GM23248 (cell line): Measurements from ENCODE around the gene CFTR. TPM values are rescaled to one million over a fixed set of nuclear protein-coding genes. Genes with fewer than 3 reads are reported as not detected.
A peak's percentile ranks its signal among the peaks of the same experiment; 100 is the strongest.

Source experiments
- DNase-seq: peaks from one replicate; pipeline ENCODE4 v3.0.0-alpha.2; 2015
- H2AFZ ChIP-seq: fragments of 200-600 bp; sonication (generic); 2 replicates; pipeline ENCODE4 v1.6.1; 2016; ENCODE audit warnings: antibody characterized with exemption
- H3F3A ChIP-seq: fragments of 200-600 bp; sonication (generic); 2 replicates; pipeline ENCODE4 v1.6.1; 2016; ENCODE audit warnings: mild to moderate bottlenecking, antibody characterized with exemption, mixed run types; ENCODE audit not compliant: insufficient read depth
- H3K27ac ChIP-seq: fragments of 200-600 bp; sonication (generic); 2 replicates; pipeline ENCODE4 v1.5.1; 2016; ENCODE audit warnings: mild to moderate bottlenecking
- H3K27me3 ChIP-seq: fragments of 200-600 bp; sonication (generic); replicated peaks from 2 replicates; pipeline ENCODE4 v1.6.1; 2016; ENCODE audit warnings: mild to moderate bottlenecking; ENCODE audit not compliant: insufficient read depth
- H3K36me3 ChIP-seq: fragments of 200-600 bp; sonication (generic); 2 replicates; pipeline ENCODE4 v1.6.1; 2016; ENCODE audit warnings: low read depth, mild to moderate bottlenecking
- H3K4me1 ChIP-seq: fragments of 200-600 bp; sonication (generic); 2 replicates; pipeline ENCODE4 v1.6.1; 2016; ENCODE audit warnings: mild to moderate bottlenecking; ENCODE audit not compliant: insufficient read depth
- H3K4me2 ChIP-seq: fragments of 200-600 bp; sonication (generic); one replicate; pipeline ENCODE4 v1.6.1; 2016; ENCODE audit warnings: mild to moderate bottlenecking; ENCODE audit not compliant: unreplicated experiment
- H3K4me3 ChIP-seq: fragments of 200-600 bp; sonication (generic); 2 replicates; pipeline ENCODE4 v1.5.1; 2016; ENCODE audit warnings: mild to moderate bottlenecking
- H3K79me2 ChIP-seq: fragments of 200-600 bp; sonication (generic); 2 replicates; pipeline ENCODE4 v1.6.1; 2016; ENCODE audit warnings: mild to moderate bottlenecking; ENCODE audit not compliant: insufficient read depth
- H3K9ac ChIP-seq: fragments of 200-600 bp; sonication (generic); 2 replicates; pipeline ENCODE4 v1.6.1; 2016; ENCODE audit warnings: mild to moderate bottlenecking
- H3K9me2 ChIP-seq: fragments of 200-600 bp; sonication (generic); 2 replicates; pipeline ENCODE4 v1.6.1; 2016; ENCODE audit warnings: mixed run types, mild to moderate bottlenecking, moderate library complexity; ENCODE audit not compliant: insufficient read depth
- H3K9me3 ChIP-seq: fragments of 200-600 bp; sonication (generic); one replicate; pipeline ENCODE4 v1.6.1; 2017; ENCODE audit warnings: low read depth
- H4K20me1 ChIP-seq: fragments of 200-600 bp; sonication (generic); 2 replicates; pipeline ENCODE4 v1.6.0; 2016; ENCODE audit not compliant: insufficient read depth
- EZH2 ChIP-seq: fragments of 200-600 bp; sonication (generic); IDR thresholded peaks from 2 replicates; pipeline ENCODE4 v1.6.1; 2018; ENCODE audit warnings: antibody characterized with exemption, mild to moderate bottlenecking; ENCODE audit not compliant: insufficient read depth, poor library complexity, severe bottlenecking
- EZH2phosphoT487 ChIP-seq: fragments of 200-600 bp; sonication (generic); IDR thresholded peaks from 2 replicates; pipeline ENCODE4 v1.6.1; 2018; ENCODE audit warnings: antibody characterized with exemption, moderate library complexity, mild to moderate bottlenecking, low read depth; ENCODE audit not compliant: insufficient read depth
- WGBS, 2 experiments: methylation state at CpG; one replicate each; pipeline ENCODE4 v1.1.6; 2015 to 2017; ENCODE audit warnings: low lambda C conversion rate in 2 of 2, low coverage in 1 of 2; ENCODE audit errors: missing lambda C conversion rate in 2 of 2; 5-methylcytosine and 5-hydroxymethylcytosine counted together
- in situ Hi-C: fragments of 300-500 bp; cut with MboI; formaldehyde crosslinking; loops from 2 replicates; pipeline ENCODE4 v1.15.0; 2020
- polyA plus RNA-seq: library from polyadenylated mRNA; unstranded; fragments of >200 nt; fragmentation: Nextera tagmentation; extraction: Ambion mirVana; gene quantifications from 2 replicates; pipeline ENCODE4 v1.2.1, GENCODE V29; 2016
- total RNA-seq: library from RNA; depleted of rRNA; stranded (reverse); fragments of >200 nt; shearing (Covaris generic); gene quantifications from 2 replicates; pipeline ENCODE4 v1.2.3, GENCODE V29; 2014

The CFTR gene
- total and polyA plus RNA-seq, 2 experiments from 2014 or later: not detected

DNA sequence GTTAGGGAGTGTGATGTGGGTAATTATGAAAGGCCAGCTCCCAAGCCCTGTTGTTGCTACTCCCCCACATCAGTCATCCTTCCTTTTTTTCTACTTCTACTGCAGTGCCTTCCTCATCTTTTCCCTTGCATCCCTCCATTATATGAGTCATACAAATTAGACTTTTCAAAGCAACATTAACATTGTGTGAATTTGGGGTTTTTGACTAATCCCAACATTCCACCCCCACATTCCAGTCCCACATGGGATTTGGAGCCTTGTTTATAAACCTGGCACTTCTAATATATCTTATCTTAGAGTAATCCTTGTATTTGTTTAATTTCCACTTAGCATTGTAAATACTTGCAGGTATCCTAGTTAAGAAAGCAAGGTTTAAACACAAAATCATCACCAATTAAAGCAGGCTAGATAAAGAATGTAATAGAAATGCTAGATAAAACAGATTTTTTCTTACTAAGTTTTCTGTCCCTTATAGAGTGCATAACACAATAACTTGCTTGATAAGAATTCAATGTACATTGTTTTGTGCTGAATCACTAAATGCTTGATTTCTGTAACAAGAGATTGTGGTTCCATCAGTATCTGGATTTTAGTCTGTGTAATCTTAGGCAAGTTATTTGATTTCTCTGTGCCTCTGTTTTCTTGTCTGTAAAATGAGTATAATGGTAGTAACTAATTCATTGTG, 165.8 kb downstream of the CFTR start:
- H3K79me2 ChIP-seq: no peaks in the 10 kb centered on the region
- in situ Hi-C loops: no loop called here
- DNase-seq: peak; percentile 2
- no peaks in the 10 kb centered on the region for H3K36me3 ChIP-seq
- H3K9me3 ChIP-seq: no peaks in the 10 kb centered on the region
- no peak overlapping the region for H3K27ac ChIP-seq
- H3K9ac ChIP-seq: no peak overlapping the region
- H3K27me3 ChIP-seq: no peaks in the 10 kb centered on the region
- H3K4me1 ChIP-seq: no peaks in the 10 kb centered on the region
- no peaks in the 10 kb centered on the region for H3K9me2 ChIP-seq
- no peak overlapping the region for H2AFZ ChIP-seq
- no peak overlapping the region for H3K4me3 ChIP-seq
- H3F3A ChIP-seq: no peaks in the 10 kb centered on the region
- H3K4me2 ChIP-seq: no peak overlapping the region
- no peaks in the 10 kb centered on the region for H4K20me1 ChIP-seq
- TF ChIP-seq EZH2phosphoT487 (no peak), EZH2 (no peak)

- H2AFZ ChIP-seq: no peak overlapping the region
- no peak overlapping the region for H3K4me3 ChIP-seq
- no peaks in the 10 kb centered on the region for H3K9me2 ChIP-seq
- H3K4me1 ChIP-seq: no peaks in the 10 kb centered on the region
- in situ Hi-C loops: no loop called here
- TF ChIP-seq EZH2phosphoT487 (no peak), EZH2 (no peak)
- 53 to 60% methylated on average over 5 of the region's 5 CpGs for WGBS, 2 experiments
- no peak overlapping the region for H3K9ac ChIP-seq
- H3K27me3 ChIP-seq: no peaks in the 10 kb centered on the region
- H3K4me2 ChIP-seq: no peak overlapping the region
- no peaks in the 10 kb centered on the region for H3K79me2 ChIP-seq
- no peaks in the 10 kb centered on the region for H3K9me3 ChIP-seq
- H3F3A ChIP-seq: no peaks in the 10 kb centered on the region
- H4K20me1 ChIP-seq: no peaks in the 10 kb centered on the region
- DNase-seq: no peak
- H3K27ac ChIP-seq: no peak overlapping the region
- H3K36me3 ChIP-seq: no peaks in the 10 kb centered on the region
Measured at GRCh38 chr7:117648203-117648866, 168.5 kb downstream of the CFTR start.

GRCh38 chr7:117652943-117653680, 173.3 kb downstream of the CFTR start:
- no peak overlapping the region for H3K4me2 ChIP-seq
- no peaks in the 10 kb centered on the region for H3K9me2 ChIP-seq
- H4K20me1 ChIP-seq: no peaks in the 10 kb centered on the region
- no peak overlapping the region for H3K27ac ChIP-seq
- WGBS, 2 experiments: 13 to 26% methylated on average over 4 of the region's 4 CpGs
- no peak overlapping the region for H3K4me3 ChIP-seq
- no peaks in the 10 kb centered on the region for H3K9me3 ChIP-seq
- no peaks in the 10 kb centered on the region for H3K36me3 ChIP-seq
- H3K27me3 ChIP-seq: no peaks in the 10 kb centered on the region
- in situ Hi-C loops: no loop called here
- no peaks in the 10 kb centered on the region for H3F3A ChIP-seq
- H2AFZ ChIP-seq: no peak overlapping the region
- TF ChIP-seq EZH2phosphoT487: no peak
- TF ChIP-seq EZH2: no peak
- no peak for DNase-seq
- no peak overlapping the region for H3K9ac ChIP-seq
- no peaks in the 10 kb centered on the region for H3K79me2 ChIP-seq
- no peaks in the 10 kb centered on the region for H3K4me1 ChIP-seq

DNA sequence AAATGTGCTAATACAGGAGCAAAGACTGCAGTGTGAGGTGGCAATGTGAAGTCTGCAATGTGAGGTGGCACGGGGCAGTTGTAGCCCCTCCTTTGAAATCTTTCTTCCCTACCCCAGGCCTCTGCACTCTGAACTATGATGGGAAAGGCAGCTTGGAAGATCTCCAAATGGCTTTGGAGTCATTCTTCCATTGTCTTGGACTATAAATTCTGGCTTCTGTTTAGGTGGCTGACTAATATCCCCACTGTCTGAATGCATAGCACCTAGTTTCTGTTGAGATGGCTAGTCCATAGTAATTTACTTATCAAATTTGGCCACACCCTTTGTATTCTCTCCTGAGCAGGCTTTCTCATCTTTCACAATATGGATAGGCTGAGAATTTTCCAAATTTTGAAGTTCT, 175.0 kb downstream of the CFTR start:
- H3K36me3 ChIP-seq: no peaks in the 10 kb centered on the region
- DNase-seq: no peak
- 27 to 32% methylated on average over 1 of the region's 1 CpG for WGBS, 2 experiments

More for the DNA sequence above, 175.0 kb downstream of the CFTR start:
- no peaks in the 10 kb centered on the region for H3K4me1 ChIP-seq
- no peaks in the 10 kb centered on the region for H4K20me1 ChIP-seq
- no peak overlapping the region for H3K9ac ChIP-seq
- H3K9me3 ChIP-seq: no peaks in the 10 kb centered on the region
- no peak overlapping the region for H3K27ac ChIP-seq
- in situ Hi-C loops: no loop called here
- no peak overlapping the region for H3K4me3 ChIP-seq
- no peaks in the 10 kb centered on the region for H3F3A ChIP-seq
- no peaks in the 10 kb centered on the region for H3K9me2 ChIP-seq
- no peaks in the 10 kb centered on the region for H3K27me3 ChIP-seq
- TF ChIP-seq EZH2phosphoT487: no peak
- no peak for TF ChIP-seq EZH2
- H2AFZ ChIP-seq: no peak overlapping the region
- H3K79me2 ChIP-seq: no peaks in the 10 kb centered on the region
- H3K4me2 ChIP-seq: no peak overlapping the region
